ENCODE data around the gene CENPP.
A peak's percentile ranks its signal among the peaks of the same experiment; 100 is the strongest.
"Not testable (repeated sequence)": the region's sequence is repeated elsewhere in the genome, so short reads cannot be mapped to it uniquely, and the experiment has no call there.

The CENPP gene

DNA sequence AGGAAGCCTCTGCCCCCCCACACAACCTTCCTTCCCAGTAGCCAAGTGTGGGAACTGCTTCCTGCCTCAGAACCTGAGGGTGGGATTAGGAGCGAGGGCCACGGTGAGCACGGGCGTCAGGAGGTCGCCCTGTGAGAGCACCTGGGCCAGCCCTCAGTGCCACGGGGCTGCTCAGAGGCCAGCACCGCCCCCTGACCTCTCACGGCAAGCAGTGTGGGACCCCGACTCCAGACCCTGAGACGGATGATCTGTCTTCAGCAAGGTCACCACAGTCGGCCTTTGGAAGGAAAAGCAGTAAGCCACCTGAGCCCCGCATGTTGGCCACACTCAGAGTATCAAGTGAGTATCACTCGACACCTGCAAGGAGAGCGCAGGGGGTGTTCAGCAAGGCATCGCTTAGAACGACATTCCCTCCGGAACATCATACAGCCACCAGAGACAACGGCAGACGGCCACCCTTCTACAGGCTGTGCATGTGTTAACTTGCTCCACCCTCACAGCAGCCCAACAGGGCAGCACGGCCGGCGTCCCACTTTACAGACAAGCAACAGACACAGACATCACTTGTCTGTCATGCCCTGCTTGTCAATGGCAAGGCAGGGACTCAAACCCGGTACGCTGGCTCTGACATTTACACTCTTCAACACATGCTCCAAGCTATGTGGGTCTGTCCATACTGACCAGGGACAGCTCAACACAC is 294.0 kb downstream of the CENPP start:
- no peak for DNase-seq

DNA sequence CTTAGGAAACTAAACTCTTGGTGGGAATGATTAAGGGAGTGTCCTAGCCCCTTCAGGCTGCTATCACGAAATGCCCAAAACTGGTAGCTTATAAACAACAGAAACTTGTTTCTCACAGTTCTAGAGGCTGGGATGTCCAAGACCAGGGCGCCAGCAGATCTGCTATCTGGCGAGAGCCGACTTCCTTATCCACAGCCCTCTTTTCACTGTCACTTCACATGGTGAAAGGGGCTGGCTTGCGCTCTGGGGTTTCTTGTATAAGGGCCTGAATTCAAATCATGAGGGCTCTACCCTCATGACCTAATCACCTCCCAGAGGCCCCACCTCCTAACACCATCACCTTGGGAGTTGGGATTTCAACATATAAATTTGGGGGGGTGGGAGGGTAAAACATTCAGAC is 295.1 kb downstream of the CENPP start:
- no peak for DNase-seq

DNA sequence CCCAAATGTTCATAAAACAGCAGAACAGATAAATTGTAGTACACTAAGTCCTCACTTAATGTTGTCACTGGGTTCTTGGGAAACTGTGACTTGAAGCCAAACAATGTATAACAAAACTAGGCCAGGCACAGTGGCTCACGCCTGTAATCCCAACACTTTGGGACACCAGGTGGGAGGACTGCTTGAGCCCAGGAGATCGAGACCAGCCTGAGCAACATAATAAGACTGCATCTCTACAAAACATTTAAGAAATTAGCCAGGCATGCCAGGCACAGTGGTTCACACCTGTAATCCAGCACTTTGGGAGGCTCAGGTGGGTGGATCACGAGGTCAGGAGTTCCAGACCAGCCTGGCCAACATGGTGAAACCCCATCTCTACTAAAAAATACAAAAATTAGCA is 298.2 kb downstream of the CENPP start:
- DNase-seq, result not testable (repeated sequence)

DNA sequence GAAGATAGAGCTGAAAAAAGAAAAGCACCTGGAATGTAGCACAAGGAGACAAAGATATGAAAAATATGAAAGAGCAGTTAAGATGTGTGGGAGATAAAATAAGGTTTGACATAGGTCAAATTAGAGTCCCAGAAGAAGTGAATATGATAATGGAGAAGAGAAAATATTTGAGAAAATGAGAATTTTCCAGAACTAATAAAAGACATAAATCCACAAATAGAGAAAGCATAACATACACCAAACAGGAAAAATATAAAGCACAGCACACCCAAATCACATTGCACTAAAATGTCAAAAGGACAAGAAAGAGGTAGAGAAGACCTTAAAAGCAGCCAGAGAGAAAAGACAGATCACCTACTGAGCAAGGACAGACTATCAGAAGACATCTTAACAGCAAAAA is 300.7 kb downstream of the CENPP start:
- no peak for DNase-seq

DNA sequence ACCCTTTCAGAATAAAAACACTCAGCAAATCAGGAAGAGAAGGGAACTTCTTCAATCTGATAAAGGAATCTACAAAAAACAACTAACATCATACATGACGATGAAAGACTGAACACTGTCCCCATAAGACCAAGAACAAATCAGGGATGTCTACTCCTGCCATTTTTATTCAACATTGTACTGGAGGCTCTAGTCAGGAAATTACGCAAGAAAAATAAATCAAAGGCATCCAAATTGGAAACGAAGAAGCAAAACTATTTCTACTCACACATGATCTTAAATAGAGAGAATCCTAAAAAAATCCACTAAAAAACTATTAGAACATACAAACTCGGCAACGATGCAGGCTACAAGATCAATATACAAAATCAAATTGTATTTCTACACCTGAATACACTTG is 301.9 kb downstream of the CENPP start:
- no peak for DNase-seq

DNA sequence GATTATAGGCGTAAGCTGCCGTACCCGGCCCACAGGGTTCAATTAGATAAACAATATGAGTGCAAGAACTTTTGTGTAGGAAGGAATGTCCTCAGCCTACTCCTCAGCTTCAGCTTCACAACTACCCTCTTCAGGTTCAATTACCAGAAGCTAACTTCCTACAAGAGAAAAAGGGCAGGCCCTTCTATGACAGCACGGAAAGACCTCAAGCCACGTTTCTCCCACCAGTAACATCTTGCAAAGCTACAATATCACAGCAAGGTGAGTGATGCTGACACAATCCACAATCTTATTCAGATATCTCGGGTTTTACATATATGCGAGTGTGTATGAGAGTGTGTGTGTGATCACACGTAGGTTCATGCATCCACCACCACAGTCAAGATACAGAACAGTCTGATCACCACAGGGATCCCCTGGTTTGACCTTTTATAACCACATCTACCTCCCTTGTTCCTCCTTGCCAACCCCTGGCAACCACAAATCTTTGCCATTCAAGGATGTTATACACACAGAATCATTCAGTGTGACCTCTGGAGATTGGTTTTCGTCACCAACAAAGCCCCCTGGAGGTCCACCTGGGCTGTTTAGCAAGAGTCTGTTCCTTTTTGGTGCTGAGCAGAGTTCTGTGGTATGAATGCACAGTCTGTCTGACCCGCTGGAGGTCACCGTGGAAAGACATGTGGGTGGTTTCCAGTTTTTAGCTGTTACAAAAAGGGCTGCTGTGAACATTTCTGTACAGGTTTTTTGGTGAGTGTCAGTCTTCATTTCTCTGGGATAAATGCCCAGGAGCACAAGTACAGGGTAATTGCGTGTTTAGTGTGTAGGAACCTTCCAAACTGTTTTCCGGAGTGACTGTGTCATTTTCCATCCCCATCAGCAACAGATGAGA is 305.9 kb downstream of the CENPP start:
- DNase-seq, result no peak

DNA sequence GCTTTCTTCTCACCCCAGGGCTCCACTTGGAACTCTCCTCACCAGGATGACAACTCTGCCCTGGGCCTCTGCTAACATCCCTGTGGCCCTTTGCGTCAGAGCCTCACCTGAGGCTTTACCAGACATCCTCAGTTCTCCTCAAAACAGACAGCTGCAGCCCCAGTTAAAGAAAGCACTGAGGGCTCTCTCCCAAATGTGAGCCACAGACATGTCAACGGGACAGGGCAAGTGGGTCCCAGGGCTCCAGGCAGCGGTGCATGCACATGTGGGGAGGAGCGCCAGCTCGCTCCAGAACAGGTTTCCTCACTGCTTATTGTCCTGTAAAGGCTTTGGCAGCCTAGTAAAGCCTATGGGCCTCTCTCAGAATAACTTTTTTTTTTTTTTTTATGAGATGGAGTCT is 306.9 kb downstream of the CENPP start:
- no peak for DNase-seq

DNA sequence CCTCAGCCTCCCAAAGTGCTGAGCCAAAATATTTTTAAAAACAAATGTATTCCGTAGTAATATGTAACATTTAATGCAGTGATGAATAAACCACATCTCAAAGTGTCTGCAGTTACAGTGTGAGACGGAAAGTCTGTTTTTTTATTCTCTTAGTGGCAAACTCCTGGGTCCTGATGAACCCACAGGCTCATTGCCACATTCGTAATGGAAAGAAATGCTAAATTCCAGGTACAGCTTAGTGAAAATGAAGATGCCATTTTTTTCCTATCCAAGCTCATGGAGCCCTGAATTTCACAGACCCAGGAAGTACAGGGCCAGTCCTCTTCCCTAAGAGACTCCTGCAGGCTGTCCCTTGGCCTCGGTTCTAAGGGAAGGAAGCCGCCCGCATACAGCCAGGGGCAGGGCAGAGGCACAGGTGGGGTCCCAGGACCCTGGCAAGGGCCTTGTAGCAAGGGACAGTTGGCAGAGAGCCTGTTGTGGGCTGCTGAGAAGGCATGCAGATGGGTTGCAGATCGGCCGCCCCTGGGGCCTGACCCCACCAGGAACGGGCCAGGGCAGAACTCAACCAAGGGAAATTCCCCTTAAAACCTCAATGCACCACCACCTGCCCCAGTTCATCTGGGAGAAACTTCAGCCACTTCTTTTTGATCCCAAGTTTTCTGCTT is 308.0 kb downstream of the CENPP start:
- no peak for DNase-seq

DNA sequence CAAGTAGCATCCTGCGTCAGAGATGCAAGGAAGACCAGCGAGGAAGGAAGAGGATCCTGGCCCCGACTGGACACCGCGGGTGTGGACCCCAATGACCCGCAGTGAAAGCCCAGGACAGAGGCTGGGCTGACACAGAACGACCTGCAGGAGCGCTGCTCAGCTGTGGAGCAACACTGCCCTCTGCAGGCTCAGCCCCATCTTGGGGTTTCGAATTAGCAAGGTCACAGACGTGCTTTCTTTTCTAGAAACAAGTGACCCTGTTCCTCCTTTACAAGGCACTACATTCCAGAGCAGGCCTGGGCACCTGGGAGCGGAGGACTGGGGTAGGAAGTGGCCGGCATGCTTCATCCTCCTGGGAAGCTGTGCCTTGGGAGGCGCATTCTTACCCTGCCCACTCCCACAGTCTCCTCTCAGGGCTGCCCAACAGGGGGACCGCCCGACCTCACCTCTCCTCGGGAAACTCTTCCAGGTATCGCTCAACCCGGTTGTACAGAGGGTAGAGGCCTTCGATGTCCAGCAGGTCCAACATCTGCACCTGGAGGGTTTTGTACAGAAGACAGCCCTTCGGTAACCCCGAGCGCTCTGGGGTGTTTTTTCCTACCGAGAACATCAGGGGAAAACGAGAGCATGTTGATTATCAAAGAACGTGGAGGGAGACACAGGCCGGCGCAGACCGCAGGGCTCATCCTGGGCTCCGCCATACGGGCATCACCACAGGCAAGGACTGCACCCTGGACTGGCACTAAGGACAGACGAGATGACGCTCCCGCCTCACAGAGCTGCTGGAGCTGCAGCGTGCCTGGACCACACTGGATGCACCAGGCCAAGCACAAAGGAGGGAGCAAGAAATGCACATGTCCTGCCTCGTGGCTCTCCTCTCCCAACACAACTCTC is 309.2 kb downstream of the CENPP start:
- peak; percentile 66 for DNase-seq

DNA sequence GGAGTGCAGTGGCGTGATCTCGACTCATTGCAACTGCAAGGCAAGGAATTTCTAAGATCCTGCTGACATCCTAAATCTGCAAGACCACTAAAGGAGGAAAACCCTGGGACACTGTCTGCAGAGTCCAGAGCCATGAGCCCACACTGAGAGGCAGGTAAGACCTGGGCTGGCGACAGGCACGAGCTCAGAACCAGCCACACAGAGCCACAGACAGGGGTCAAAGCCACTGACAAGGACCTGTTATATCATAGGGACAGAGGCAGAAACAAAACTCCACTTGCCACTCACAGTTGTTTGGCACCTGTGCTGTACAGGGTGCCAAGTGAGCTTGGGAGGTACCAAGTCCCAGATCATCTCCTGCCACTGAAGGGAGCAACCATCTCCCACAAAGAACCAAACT is 310.0 kb downstream of the CENPP start:
- DNase-seq, result no peak

DNA sequence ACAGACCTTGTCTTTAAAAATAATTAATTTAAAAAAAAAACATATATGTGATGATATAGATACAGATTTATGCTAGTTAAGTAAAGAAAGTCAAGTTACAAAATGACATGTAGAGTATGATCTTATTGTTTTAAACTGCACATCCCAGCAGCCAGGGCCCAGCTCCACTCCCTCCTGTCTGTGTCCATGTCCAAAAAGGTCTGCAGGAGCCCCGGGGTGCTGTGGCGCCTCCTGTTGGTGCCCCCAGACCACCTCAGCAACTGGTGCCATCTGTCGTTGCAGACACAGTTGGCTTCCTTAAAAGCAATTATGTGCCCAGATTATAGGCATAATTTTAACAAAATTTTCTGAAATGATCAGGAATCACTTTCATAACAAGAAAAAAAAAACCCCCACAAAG is 310.9 kb downstream of the CENPP start:
- no peak for DNase-seq

DNA sequence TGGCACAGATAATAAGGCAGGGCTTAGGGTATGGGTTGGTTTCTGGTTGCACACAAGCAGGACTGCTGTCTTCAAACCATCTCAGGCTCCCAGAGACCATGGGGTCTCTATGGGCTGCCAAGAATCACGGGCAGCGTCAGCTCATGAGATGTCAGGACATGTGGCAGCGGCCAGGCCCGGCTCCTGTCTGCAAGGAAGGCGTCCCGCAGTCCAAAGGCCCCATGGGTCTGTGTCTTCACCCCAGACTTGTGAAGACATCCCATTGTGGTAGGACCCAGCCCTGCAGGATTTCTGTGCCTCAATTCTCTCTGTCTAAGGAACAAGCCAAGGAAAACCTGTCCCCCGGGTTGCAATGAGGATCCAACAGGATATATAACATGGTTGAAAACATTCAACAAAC is 311.6 kb downstream of the CENPP start:
- no peak for DNase-seq

DNA sequence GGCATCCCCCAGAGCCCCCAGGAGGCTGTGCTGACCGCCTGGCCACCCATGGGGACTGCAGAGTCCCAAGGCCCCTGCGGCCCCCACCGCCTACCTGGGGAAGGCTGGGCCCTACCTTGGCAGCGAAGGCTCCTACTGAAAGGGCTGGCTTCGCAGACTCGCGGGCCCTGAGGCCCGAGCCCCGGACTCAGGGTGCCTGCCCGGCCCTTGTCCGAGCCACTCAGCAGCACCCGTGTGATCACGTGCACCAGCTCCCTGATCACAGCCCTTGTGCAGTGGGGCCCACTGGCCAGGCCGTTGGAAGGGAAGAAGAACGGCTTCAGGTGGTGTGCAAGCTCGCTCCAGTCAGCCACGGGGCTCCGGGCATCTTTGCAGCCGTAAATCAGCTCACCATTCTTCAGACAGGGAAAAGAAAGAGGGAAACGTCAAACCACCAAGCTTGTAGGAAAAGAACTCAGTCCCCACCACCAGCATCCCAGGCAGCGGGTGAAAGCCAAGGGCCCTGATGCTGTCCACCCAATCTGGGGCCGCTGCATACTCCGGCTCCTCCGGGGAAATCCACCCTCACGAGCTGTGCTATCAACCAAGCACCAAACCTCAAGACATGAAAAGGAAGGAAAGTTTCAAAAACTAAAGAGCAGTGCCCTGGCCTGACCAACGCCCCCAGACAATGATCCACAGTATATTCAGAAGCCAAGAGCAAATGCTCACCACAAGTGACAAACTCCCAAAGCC is 312.3 kb downstream of the CENPP start:
- no peak for DNase-seq

DNA sequence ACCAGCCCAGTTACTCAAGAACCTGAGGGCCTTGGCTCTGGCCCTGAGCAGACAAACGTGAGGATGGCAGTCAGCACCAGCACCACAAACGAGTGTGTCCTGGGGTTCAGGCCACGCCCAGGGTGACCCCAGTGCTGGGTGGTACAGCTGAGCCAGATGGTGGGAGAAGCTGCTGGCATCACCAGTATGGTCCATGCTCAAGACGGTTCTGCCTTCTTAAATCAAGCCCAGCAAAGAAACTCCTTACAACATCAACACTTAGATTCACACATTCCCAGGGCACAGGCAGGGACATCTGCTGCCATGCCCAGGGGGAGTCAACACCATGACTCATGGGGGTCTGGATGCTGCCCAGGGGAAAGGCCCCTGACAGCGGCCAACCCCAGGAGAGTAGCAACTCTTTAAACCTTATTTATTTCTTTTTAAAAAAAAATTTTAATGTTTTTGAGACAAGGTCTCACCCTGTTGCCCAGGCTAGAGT is 312.9 kb downstream of the CENPP start:
- DNase-seq, result no peak

DNA sequence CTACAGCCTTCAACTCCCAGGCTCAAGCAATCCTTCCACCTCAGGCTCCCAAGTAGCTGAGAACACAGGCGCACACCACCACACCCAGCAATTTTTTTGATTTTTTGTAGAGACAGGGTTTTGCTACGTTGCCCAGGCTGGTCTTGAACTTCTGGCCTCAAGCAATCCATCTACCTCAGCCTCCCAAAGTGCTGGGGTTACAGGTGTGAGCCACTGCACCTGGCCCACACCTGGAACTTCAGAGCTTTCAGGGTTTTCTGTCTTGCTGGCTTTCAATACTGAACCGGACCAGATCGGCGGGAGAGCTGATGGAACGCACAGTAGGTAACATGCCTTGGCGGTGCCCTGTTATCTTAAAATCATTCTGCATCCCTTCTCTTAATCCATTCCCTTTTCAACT is 313.4 kb downstream of the CENPP start:
- DNase-seq, result no peak

DNA sequence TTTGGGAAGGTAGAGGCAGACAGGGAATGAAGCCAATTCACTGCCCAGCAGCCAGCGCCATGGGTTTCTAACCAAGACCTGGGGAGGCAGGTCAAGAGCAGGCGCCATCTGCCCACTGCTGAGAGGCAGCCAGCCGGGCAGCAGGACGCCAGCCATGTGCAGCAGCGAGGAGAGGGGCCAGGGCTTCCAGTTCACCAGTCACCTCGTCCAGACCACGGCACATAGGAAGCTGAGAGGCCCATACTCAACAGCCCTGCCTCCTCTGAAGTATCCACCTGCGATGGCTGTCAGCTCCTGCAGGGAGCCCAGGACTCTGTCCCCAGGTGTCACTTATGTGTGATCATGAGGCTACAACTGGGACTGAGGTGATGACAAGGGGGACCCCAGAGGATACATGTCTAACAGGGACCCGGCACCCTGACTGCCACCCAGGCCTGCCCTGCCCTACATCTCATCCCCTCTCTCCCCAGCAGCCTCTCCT is 314.1 kb downstream of the CENPP start:
- no peak for DNase-seq

DNA sequence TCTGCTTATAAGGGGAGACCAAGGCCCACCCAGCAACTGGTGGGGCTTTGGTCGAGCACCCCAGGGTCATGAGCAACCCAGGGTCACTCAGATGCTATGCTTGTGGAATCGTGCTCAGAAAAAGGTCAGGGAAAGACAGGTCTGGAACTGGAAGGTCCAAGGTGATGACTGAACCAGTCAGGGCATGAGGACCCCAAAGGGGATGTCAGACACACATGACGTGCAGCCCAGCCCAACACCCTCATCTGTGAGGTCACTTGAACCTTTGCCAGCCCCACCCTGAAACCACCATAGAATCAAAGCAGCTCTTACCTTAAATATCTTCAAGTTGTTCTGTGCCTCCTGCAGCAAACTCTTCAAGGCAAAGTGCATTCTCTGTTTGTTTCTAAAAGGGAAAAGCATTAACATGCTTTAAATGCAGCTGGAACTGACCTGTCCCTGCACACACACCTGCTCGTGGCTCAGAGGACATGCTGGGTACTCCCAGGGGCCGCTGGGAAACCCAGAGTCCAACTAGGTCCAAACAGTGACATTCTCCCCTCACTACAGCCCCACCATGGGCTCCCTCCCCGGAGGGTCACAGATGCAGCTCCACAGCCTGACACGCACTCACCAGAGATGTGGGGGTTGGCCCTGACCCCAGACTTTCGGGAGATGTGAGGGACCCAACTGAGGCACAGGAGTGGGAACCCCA is 314.8 kb downstream of the CENPP start:
- DNase-seq, result no peak

DNA sequence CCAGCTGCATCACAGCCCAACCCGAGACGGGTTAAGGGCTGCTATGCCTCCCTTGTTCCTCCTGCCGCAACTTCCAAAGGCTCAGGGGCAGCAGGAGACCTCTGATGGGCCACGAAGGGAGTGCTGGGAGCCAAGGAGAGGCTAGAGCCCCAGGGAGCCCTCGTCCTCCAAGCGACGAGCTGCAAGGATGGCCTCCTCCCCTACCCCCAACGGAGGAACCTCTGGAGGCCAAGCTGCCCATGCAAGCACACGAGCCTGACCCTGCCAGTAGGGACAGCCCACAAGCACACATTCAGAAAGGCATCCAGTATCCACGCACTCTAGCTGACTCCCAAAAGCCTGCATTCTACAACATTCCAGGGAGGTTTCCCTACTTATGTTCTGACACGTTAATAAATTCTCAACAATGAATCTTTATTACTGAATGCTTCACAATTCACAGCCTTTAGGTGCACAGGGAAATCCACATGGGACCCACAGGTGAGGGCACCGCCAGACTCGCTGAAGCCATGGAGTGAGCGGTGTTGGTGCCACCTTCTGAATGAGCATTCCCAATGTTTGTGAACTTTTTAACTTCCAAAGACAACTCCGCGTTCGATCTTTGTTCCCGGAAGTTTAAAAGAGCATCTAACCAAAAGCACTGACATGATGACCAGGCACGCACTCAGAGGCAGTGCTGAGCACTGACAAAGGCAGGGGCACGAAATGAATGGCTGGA is 315.5 kb downstream of the CENPP start:
- no peak for DNase-seq

DNA sequence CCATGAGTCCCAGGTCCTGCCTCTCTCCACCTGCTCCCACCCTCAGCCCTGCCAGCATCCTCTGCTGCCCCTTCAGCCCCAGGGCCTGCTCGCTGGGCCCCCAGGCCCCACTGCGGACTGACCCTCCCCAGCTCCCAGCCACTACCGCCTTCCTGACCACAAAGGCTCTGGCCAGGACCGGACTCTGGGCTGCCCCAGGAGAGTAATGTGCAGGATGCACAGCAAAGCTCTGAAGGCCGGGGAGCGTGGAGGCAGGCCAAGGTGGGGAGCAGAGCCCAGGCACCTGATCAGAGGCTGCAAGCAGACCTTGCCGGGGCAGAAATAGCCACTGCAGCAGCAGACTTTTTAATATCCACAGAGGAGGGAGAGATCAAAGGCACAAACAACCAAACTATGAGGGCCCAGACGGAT is 316.3 kb downstream of the CENPP start:
- DNase-seq, result no peak

DNA sequence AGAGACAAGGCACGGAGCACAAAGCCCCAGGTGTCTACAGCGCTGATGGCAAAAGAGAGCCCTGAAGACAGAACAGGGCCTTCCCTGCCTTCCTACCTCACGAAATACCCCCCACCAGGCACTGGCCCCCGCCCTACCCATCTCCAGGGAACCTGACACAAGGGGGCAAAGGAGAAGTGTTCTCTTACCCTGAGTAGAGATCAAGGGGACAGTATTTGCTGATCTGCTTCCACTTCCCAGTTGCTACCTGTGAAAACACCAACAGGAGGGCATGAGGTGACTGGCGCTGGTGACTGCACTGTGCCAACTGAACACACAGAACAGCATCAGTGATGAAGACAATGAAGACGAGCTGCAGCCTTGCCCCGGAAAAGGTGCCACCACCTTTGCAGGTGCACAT is 316.8 kb downstream of the CENPP start:
- no peak for DNase-seq

Data from RPMI8226 (cell line).